OCI-LY1 (cell line): ENCODE results near the gene ZNF618.

ENCODE experiments used
- H2AFZ ChIP-seq: fragments of 200-600 bp; sonication (generic), shearing (Covaris generic); 2 replicates; pipeline ENCODE4 v1.6.0; 2014; ENCODE audit warnings: antibody characterized with exemption, mild to moderate bottlenecking, low read length
- H3F3A ChIP-seq: fragments of 200-600 bp; sonication (generic), shearing (Covaris generic); 2 replicates; pipeline ENCODE4 v1.6.0; 2014; ENCODE audit warnings: mild to moderate bottlenecking, antibody characterized with exemption, low read length, moderate library complexity; ENCODE audit not compliant: insufficient read depth
- H3K27ac ChIP-seq: fragments of 200-600 bp; sonication (generic); 2 replicates; pipeline ENCODE4 v1.5.1; 2014; ENCODE audit warnings: low read length, mixed run types, mild to moderate bottlenecking, low read depth; ENCODE audit not compliant: poor library complexity, severe bottlenecking
- H3K27me3 ChIP-seq: fragments of 200-600 bp; sonication (generic); 2 replicates; pipeline ENCODE4 v1.6.0; 2014; ENCODE audit warnings: antibody characterized with exemption, mild to moderate bottlenecking, low read length, moderate library complexity; ENCODE audit not compliant: insufficient read depth
- H3K36me3 ChIP-seq: fragments of 200-600 bp; sonication (generic); 2 replicates; pipeline ENCODE4 v1.6.1; 2014; ENCODE audit warnings: mild to moderate bottlenecking, antibody characterized with exemption, low read length, moderate library complexity, mixed read lengths; ENCODE audit not compliant: insufficient read depth
- H3K4me1 ChIP-seq: fragments of 200-600 bp; sonication (generic); 2 replicates; pipeline ENCODE4 v1.5.1; 2014; ENCODE audit warnings: mild to moderate bottlenecking, low read length, moderate library complexity; ENCODE audit not compliant: insufficient read depth, severe bottlenecking
- H3K4me2 ChIP-seq: fragments of 200-600 bp; sonication (generic), shearing (Covaris generic); 2 replicates; pipeline ENCODE4 v1.6.1; 2014; ENCODE audit warnings: low read length
- H3K4me3 ChIP-seq: fragments of 200-600 bp; sonication (generic); 2 replicates; pipeline ENCODE4 v1.5.1; 2014; ENCODE audit warnings: low read length, low read depth, mild to moderate bottlenecking, mixed read lengths; ENCODE audit not compliant: poor library complexity, severe bottlenecking
- H3K79me2 ChIP-seq: fragments of 200-600 bp; shearing (Covaris generic); 2 replicates; pipeline ENCODE4 v1.6.1; 2016; ENCODE audit warnings: mixed run types, low read length, mixed read lengths; ENCODE audit not compliant: insufficient read depth
- H3K9ac ChIP-seq: fragments of 200-600 bp; sonication (generic), shearing (Covaris generic); 2 replicates; pipeline ENCODE4 v1.6.1; 2014; ENCODE audit warnings: mild to moderate bottlenecking, low read length, mixed read lengths
- H3K9me2 ChIP-seq: fragments of 200-600 bp; sonication (generic), shearing (Covaris generic); 2 replicates; pipeline ENCODE4 v1.6.1; 2014; ENCODE audit warnings: low read depth, mild to moderate bottlenecking, low read length, mixed read lengths
- H3K9me3 ChIP-seq: fragments of 200-600 bp; shearing (Covaris generic); 2 replicates; pipeline ENCODE4 v1.6.1; 2014; ENCODE audit warnings: low read length, mixed read lengths
- H4K20me1 ChIP-seq: fragments of 200-600 bp; sonication (generic), shearing (Covaris generic); 2 replicates; pipeline ENCODE4 v1.6.0; 2016; ENCODE audit warnings: mild to moderate bottlenecking, low read length; ENCODE audit not compliant: insufficient read depth
- CTCF ChIP-seq: fragments of 200-600 bp; sonication (generic), shearing (Covaris generic); IDR thresholded peaks from 2 replicates; pipeline ENCODE4 v1.5.1; 2017; ENCODE audit warnings: mild to moderate bottlenecking, antibody characterized with exemption, low read length, moderate library complexity, mixed read lengths
- EZH2 ChIP-seq: fragments of 200-600 bp; sonication (generic), shearing (Covaris generic); IDR thresholded peaks from 2 replicates; pipeline ENCODE4 v1.8.0; 2017; ENCODE audit warnings: borderline replicate concordance, mixed run types, mild to moderate bottlenecking, antibody characterized with exemption, low read length, moderate library complexity, mixed read lengths

ZNF618 gene

GRCh38 chr9:114088571-114089170 lies 212.6 kb downstream of the ZNF618 start:
- Histone ChIP-seq H3K36me3 (no peaks in the 10 kb centered on the region), H2AFZ (no peak overlapping the region), H4K20me1 (no peaks in the 10 kb centered on the region), H3F3A (no peaks in the 10 kb centered on the region), H3K9ac (no peak overlapping the region), H3K4me2 (no peak overlapping the region), H3K4me1 (no peaks in the 10 kb centered on the region), H3K9me2 (no peaks in the 10 kb centered on the region), H3K79me2 (no peaks in the 10 kb centered on the region), H3K9me3 (no peaks in the 10 kb centered on the region), H3K27ac (no peak overlapping the region), H3K4me3 (no peak overlapping the region), H3K27me3 (no peaks in the 10 kb centered on the region; the same call in 1 of the 2 replicates)
- TF ChIP-seq CTCF (no peak), EZH2 (no peak)

- Histone ChIP-seq H3K9ac (no peak overlapping the region), H3K4me3 (no peak overlapping the region), H4K20me1 (no peaks in the 10 kb centered on the region), H3K4me2 (no peak overlapping the region), H3K9me2 (no peaks in the 10 kb centered on the region), H3K9me3 (no peaks in the 10 kb centered on the region), H3F3A (no peaks in the 10 kb centered on the region), H3K27me3 (no peaks in the 10 kb centered on the region; the same call in 1 of the 2 replicates), H3K4me1 (no peaks in the 10 kb centered on the region), H3K27ac (no peak overlapping the region), H3K36me3 (no peaks in the 10 kb centered on the region), H2AFZ (no peak overlapping the region), H3K79me2 (no peaks in the 10 kb centered on the region)
- TF ChIP-seq CTCF (no peak), EZH2 (no peak)
Measured at GRCh38 chr9:114089206-114089840, 213.2 kb downstream of the ZNF618 start.

- no peaks in the 10 kb centered on the region for H4K20me1 ChIP-seq
- no peaks in the 10 kb centered on the region; the same call in 1 of the 2 replicates for H3K27me3 ChIP-seq
- H3F3A ChIP-seq = no peaks in the 10 kb centered on the region
- H3K4me2 ChIP-seq = no peak overlapping the region
- no peak overlapping the region for H2AFZ ChIP-seq
- H3K9me3 ChIP-seq = no peaks in the 10 kb centered on the region
- H3K27ac ChIP-seq = no peak overlapping the region
- no peaks in the 10 kb centered on the region for H3K9me2 ChIP-seq
- no peaks in the 10 kb centered on the region for H3K79me2 ChIP-seq
- no peak overlapping the region for H3K4me3 ChIP-seq
- H3K9ac ChIP-seq = no peak overlapping the region
- no peaks in the 10 kb centered on the region for H3K36me3 ChIP-seq
- no peak for TF ChIP-seq EZH2
- no peak for TF ChIP-seq CTCF
- H3K4me1 ChIP-seq = no peaks in the 10 kb centered on the region
Measured at GRCh38 chr9:114090798-114091197, 214.7 kb downstream of the ZNF618 start.
